ENCODE results near the gene MED25.
"Not testable (repeated sequence)": the region's sequence is repeated elsewhere in the genome, so short reads cannot be mapped to it uniquely, and the experiment has no call there.

Gene MED25

DNA sequence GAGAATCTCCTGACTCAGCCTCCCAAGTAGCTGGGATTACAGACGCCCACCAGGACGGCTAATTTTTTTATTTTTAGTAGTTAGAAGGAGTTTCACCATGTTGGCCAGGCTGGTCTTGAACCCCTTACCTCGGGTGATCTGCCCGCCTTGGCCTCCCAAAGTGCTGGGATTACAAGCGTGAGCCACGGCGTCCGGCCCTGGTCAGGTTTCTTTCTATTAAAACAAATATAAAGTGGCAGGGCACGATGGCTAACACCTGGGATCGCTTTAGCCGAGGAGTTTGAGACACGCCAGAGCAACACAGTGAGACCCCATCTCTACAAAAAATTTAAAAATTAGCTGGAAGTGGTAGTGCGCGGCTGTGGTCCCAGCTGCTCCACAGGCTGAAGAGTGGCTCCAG, 1.5 kb upstream of the MED25 start:
- no peak for DNase-seq (ENCODE audit: low read depth, low spot score)

- no peak for DNase-seq (ENCODE audit: low read depth, low spot score)
Observed at GRCh38 chr19:49818649-49819370, 721 bp downstream of the MED25 start.

DNA sequence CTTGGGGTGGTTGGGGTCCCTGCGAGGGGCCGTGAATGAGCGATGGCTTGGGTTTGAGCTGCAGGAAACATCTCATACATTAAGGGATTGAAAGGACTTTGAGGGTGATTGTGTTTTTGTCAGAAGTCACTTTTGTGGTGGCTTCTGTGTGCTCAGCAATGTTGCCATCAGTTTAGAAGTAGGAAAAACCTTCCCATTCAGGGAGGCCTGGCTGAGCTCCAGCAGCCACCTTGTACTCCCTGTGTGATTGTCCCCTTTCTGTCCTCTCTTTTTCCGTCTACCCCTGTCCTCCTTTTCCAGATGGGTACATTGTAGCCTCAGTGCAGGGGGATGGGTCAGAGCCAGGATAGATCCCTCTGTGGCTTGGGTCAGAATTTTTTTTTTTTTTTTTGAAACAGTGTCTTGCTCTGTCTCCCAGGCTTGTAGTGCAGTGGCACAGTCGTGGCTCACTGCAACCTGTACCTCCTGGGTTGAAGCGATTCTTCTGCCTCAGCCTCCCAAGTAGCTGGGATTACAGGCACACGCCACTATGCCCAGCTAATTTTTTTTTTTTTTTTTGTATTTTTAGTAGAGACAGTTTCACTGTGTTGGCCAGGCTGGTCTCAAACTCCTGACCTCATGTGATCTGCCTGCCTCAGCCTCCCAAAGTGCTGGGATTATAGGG, 1.5 kb downstream of the MED25 start:
- not testable (repeated sequence) for DNase-seq (ENCODE audit: low read depth, low spot score)

- no peak for DNase-seq (ENCODE audit: low read depth, low spot score)
Observed at GRCh38 chr19:49820125-49820524, 2.0 kb downstream of the MED25 start.

DNA sequence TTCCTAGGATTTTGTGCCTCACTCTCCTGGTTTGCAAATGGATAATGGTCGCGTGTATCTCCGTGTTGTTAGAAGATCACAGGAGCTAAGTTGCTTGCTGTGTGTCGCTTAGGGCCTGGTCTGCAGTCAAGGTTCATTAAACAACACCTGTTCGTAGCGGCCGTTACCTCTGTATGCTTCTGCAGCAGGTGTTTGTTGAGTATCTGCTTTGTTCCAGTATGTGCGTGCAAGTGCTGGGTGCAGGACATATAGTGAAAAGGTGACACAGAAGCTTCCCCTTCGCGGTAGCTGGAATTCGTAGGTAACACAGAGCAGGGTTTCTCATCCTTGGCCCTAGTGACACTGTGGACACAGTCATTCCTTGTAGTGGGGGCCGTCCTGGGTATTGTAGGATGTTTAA, 5.4 kb downstream of the MED25 start:
- DNase-seq (ENCODE audit: low read depth, low spot score), result no peak

- DNase-seq (ENCODE audit: low read depth, low spot score), result no peak
Observed at GRCh38 chr19:49824662-49825061, 6.6 kb downstream of the MED25 start.

- DNase-seq (ENCODE audit: low read depth, low spot score), result no peak
Observed at GRCh38 chr19:49827034-49827433, 8.9 kb downstream of the MED25 start.

DNA sequence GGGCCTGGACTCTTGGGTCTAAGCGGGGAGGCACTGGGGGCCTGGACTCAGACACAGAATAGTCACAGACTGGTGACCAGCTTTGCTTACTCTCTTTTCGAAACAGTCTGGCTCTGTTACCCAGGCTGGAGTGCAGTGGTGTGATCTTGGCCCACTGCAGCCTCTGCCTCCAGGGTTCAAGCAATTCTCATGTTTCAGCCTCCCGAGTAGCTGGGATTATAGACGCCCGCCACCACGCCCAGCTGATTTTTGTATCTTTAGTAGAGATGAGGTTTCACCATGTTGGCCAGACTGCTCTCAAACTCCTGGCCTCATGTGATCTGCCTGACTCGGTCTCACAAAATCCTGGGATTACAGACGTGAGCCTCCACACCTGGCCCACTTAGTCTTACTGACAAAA, 11.1 kb downstream of the MED25 start:
- DNase-seq (ENCODE audit: low read depth, low spot score), result no peak

DNA sequence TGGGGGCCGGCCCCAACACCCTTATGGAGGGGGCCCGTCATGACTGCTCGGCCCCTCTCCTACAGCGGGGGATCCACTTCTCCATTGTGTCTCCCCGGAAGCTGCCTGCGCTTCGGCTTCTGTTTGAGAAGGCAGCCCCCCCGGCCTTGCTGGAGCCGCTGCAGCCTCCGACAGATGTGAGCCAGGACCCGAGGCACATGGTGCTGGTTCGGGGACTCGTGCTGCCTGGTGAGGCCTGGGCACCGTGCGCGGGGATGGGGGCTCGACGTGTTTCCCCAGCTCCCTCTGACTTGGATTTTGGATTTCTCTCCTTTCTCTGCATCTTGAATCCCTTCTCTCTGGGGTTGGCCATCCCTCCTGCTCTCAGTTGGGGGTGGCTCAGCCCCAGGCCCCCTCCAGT, 11.6 kb downstream of the MED25 start:
- DNase-seq (ENCODE audit: low read depth, low spot score), result no peak

GRCh38 chr19:49830766-49831165, 12.7 kb downstream of the MED25 start:
- no peak for DNase-seq (ENCODE audit: low read depth, low spot score)

- no peak for DNase-seq (ENCODE audit: low read depth, low spot score)
Observed at GRCh38 chr19:49831592-49831991, 13.5 kb downstream of the MED25 start.

- DNase-seq (ENCODE audit: low read depth, low spot score), result no peak
Observed at GRCh38 chr19:49832556-49832955, 14.5 kb downstream of the MED25 start.

- no peak for DNase-seq (ENCODE audit: low read depth, low spot score)
Observed at GRCh38 chr19:49833599-49833998, 15.5 kb downstream of the MED25 start.

DNA sequence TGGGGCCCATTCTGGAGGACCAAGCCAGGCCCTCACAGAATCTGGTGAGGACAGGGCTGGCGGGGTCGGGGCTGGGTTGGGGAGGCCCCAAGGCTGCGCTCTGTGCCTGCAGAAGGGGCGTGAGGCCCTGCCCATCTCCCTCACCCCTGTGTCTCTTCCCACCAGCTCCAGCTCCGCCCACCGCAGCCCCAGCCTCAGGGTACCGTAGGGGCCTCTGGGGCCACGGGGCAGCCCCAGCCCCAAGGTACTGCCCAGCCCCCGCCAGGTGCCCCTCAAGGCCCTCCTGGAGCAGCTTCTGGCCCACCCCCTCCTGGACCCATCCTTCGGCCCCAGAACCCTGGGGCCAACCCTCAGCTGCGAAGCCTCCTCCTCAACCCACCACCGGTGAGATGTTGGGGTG, 17.5 kb downstream of the MED25 start:
- no peak for DNase-seq (ENCODE audit: low read depth, low spot score)

GRCh38 chr19:49836176-49837008, 18.3 kb downstream of the MED25 start:
- DNase-seq (ENCODE audit: low read depth, low spot score), result no peak

DNA sequence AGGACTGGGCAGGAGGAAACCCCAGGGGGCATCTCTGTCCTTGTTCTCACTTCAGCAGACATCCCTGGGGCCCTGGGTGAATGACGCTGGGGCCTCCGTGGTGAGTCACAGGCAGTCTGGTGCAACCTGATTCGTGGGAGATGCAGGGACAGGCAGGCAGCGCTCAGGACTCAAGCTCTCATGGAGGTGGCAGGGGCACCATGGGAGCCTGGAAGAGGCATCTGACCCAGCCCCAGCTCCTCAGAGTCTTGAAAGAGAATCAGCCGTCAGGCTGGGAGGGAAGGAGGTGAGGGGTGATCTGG, 18.9 kb downstream of the MED25 start:
- no peak for DNase-seq (ENCODE audit: low read depth, low spot score)

DNA sequence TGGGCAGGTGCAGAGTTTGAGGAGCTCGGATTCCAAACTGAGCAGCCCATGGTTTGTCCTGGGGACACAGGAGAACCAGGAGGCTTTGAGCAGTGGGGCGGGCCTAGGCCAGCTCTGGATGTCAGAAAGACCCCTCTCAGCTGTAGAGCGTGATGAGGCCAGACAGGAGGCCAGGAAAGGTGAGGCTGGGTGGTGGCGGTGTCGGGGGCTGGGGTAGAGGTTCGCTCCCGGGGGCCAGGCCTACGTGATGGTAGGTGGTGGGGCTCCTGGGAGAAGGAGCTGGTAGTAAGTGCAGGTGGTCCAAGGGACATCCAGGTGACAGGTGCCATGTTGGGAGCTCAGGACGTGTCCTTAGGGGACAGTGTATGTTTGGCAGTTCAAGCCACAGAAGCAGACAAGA, 19.3 kb downstream of the MED25 start:
- DNase-seq (ENCODE audit: low read depth, low spot score), result no peak

DNA sequence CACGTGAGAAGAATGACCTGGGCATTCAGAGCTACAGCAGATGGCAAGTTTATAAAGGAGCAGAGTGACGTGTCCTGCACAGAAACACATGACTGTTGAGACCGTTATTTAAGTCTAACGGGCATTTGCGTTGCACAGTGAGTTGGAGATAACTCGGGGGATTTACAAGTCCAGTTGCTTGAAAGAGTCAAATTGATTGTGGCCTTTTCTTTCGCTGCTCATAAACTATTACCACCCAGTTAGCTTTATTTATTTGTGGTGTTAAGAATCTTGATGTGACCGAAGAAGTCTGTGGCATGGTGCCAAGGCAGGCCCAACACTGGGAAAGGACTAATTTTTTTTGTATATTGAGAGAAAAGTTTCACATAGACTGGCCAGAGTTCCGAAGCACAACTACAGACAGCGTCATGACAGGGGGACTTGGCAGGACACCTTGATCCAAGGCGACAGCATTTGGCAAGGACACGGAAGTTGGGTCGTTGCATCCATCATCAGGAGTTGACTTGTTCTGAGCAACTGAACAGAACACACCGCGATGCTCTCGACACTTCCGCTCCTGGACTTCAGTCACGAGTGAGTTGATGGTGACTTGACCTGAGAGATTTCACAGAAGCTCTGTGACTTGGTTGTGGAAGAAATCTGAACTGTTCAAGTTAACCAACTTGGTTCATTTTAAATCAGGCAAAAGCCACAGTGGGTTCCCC, 20.9 kb downstream of the MED25 start:
- no peak for DNase-seq (ENCODE audit: low read depth, low spot score)

DNA sequence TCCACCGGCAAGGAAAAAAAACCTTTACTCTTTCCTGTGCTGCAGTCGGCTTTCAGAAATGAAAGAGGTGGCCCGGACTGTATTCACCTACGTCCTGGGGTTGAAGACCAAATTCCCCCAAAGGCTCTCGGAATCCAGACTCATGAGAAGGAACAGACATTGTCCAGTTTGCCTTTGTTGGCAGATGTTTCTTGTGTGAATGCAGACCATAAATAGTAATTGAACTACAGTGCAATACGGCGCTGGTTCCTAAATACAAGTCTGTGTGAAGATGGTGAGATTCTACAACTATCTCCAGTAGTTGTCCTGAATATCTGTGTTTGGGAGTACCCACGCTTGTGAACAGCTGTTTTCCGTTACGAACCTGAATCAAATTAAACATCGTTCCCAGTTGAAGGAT, 21.6 kb downstream of the MED25 start:
- no peak for DNase-seq (ENCODE audit: low read depth, low spot score)

DNA sequence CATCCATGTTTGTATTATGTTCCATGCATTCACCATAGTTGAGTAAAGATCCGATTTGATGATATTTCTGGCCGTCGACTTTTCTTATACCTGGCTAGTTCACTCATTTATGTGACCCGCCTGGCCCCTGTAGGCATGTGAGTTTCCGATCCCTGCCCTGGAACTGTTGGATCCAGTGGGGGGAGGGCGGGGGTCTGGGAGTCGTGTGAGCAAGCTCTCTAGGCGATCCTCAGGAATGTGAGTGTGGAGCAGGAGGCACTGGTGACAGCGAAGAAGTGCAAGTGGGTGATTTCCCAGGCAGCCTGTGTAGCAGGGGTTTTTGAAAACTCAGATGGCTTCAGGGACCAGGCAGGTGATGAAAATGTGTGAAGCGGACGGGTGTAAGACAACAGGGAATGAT, 22.2 kb downstream of the MED25 start:
- no peak for DNase-seq (ENCODE audit: low read depth, low spot score)

DNA sequence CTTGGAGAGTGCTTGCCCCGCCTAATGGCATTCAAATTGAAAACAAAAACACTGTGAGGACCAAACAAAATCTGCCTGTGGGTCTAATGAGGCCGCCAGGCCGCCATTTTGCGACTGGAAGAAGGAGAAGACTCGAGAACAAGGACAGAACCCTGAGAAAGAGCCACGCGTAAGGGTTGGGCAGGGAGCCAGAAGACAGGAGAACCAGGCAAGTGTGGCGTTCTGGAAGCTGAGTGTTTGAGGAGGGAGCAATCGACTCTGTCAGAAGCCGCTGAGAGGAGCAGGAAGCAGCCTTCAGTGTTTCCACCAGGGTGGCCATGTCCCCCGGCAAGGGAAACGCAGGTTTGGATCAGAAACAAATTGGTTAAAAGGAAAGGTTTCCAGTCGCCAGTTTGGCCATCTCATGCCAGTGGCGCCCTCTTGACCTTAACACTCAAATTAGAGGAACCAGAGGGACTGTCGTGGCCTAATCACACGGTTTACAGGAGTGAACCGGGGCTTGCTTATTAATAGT, 22.7 kb downstream of the MED25 start:
- DNase-seq (ENCODE audit: low read depth, low spot score), result no peak

DNA sequence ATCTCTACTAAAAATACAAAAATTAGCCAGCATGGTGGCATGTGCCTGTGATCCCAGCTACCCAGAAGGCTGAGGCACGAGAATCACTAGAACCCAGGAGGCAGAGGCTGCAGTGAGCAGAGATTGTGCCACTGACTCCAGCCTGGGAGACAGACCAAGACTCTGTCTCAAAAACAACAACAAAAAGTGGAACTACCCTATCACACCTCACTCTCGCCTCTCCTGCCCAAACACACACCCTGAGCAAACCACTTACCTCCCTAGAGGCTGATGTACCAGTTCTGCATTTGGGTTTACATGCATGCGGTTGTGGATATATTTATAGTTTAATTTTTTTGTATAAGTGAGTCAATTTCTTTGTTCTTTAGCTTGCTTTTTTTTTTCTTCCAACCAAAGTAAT, 25.2 kb downstream of the MED25 start:
- DNase-seq (ENCODE audit: low read depth, low spot score), result no peak

All from activated naive CD8-positive, alpha-beta T cell treated with anti-CD3 and anti-CD28 coated beads, Interleukin-2, amount 50 U/mL, for 16 hours (primary cell).